ENCODE results near the gene C11orf16.
"Not testable (repeated sequence)": the region's sequence is repeated elsewhere in the genome, so short reads cannot be mapped to it uniquely, and the experiment has no call there.

Gene C11orf16, protein sequence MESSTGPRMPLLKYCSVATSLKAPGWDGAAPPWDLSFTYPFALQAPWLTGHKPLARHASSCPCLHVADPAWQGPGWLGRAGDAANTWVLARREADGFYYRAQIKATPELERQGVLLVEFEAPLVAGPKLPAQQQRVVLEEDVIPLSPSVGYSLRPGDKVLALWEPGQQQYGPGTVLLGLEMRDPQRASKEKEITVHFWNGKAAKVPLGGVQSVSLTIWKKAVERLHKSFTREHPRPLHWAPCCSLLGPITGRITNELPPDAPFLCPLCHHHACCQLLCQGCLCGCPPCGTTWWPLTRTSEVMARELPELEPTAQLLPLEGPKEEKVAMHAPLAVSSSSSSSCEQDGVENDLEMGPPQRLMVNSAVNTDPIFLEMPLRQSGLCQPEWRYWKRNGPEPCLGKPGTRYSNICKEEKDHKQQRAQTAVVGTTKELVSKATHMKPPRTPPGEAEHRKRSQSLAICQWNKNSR

GRCh38 chr11:8932564-8933180 is at the start of gene C11orf16:
Gene C11orf16, minus strand, starts transcription at chr11:8932947. Its CDS starts 639 bp downstream, at chr11:8932308.
- Histone ChIP-seq H3K27me3 (ENCODE audit: low read length) (no peaks in the 10 kb centered on the region), H4K20me1 (ENCODE audit: low read depth, low read length) (no peaks in the 10 kb centered on the region), H3F3A (ENCODE audit: insufficient read depth) (no peaks in the 10 kb centered on the region), H3K27ac (ENCODE audit: low read depth, low read length) (no peak within 1 kb of the TSS), H3K9me2 (replicated peaks; ENCODE audit: insufficient read depth, low read length) (no peaks in the 10 kb centered on the region), H2AFZ (ENCODE audit: low read depth, low read length, severe bottlenecking) (no peak within 1 kb of the TSS), H3K9me3 (ENCODE audit: insufficient read depth, low read length) (no peaks in the 10 kb centered on the region), H3K9ac (ENCODE audit: low read length) (no peak within 1 kb of the TSS), H3K4me2 (ENCODE audit: low read depth, low read length, poor library complexity, severe bottlenecking) (no peak within 1 kb of the TSS), H3K4me3 (ENCODE audit: insufficient read depth, low read length, poor library complexity, severe bottlenecking) (no peak within 1 kb of the TSS), H3K36me3 (ENCODE audit: low read length) (no peaks in the 10 kb centered on the region), H3K79me2 (ENCODE audit: insufficient read depth, low read length) (no peaks in the 10 kb centered on the region)
- no peak for TF ChIP-seq EZH2phosphoT487 (conservative IDR thresholded peaks at IDR 0.05; ENCODE audit: low read length)
- TF ChIP-seq, protein P1, sequence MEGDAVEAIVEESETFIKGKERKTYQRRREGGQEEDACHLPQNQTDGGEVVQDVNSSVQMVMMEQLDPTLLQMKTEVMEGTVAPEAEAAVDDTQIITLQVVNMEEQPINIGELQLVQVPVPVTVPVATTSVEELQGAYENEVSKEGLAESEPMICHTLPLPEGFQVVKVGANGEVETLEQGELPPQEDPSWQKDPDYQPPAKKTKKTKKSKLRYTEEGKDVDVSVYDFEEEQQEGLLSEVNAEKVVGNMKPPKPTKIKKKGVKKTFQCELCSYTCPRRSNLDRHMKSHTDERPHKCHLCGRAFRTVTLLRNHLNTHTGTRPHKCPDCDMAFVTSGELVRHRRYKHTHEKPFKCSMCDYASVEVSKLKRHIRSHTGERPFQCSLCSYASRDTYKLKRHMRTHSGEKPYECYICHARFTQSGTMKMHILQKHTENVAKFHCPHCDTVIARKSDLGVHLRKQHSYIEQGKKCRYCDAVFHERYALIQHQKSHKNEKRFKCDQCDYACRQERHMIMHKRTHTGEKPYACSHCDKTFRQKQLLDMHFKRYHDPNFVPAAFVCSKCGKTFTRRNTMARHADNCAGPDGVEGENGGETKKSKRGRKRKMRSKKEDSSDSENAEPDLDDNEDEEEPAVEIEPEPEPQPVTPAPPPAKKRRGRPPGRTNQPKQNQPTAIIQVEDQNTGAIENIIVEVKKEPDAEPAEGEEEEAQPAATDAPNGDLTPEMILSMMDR (IDR thresholded peaks at IDR 0.05; ENCODE audit: insufficient read depth, low read length, poor library complexity, severe bottlenecking): no peak

GRCh38 chr11:8980485-8980884 is 47.7 kb upstream of the C11orf16 start:
- TF ChIP-seq, protein P1 (IDR thresholded peaks at IDR 0.05; ENCODE audit: insufficient read depth, low read length, poor library complexity, severe bottlenecking): no peak
- no peak for TF ChIP-seq EZH2phosphoT487 (conservative IDR thresholded peaks at IDR 0.05; ENCODE audit: low read length)
- Histone ChIP-seq H3K9me2 (replicated peaks; ENCODE audit: insufficient read depth, low read length) (no peaks in the 10 kb centered on the region), H4K20me1 (ENCODE audit: low read depth, low read length) (no peaks in the 10 kb centered on the region), H3K4me2 (ENCODE audit: low read depth, low read length, poor library complexity, severe bottlenecking) (no peak overlapping the region), H3K27me3 (ENCODE audit: low read length) (no peaks in the 10 kb centered on the region), H3K9me3 (ENCODE audit: insufficient read depth, low read length) (no peaks in the 10 kb centered on the region), H3F3A (ENCODE audit: insufficient read depth) (no peaks in the 10 kb centered on the region), H2AFZ (ENCODE audit: low read depth, low read length, severe bottlenecking) (no peak overlapping the region), H3K36me3 (ENCODE audit: low read length) (no peaks in the 10 kb centered on the region), H3K79me2 (ENCODE audit: insufficient read depth, low read length) (no peaks in the 10 kb centered on the region), H3K9ac (ENCODE audit: low read length) (no peak overlapping the region), H3K27ac (ENCODE audit: low read depth, low read length) (no peak overlapping the region), H3K4me3 (ENCODE audit: insufficient read depth, low read length, poor library complexity, severe bottlenecking) (no peak overlapping the region)

DNA sequence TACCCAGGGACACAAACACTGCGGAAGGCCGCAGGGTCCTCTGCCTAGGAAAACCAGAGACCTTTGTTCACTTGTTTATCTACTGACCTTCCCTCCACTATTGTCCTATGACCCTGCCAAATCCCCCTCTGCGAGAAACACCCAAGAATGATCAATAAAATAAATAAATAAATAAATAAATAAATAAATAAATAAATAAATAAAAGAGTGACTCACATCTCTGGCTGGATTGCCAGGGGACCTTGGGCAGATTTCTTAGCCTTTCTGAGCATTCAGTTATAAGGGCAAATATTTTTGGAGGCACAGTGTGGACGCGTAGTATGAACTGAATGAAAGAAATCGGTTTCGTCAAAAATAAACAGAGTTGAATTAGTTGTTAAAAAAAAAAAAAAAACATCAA is 46.6 kb upstream of the C11orf16 start:
- not testable (repeated sequence) for H3K36me3 ChIP-seq (ENCODE audit: low read length); H3K27me3 ChIP-seq (ENCODE audit: low read length); H3K4me3 ChIP-seq (ENCODE audit: insufficient read depth, low read length, poor library complexity, severe bottlenecking); H3K9ac ChIP-seq (ENCODE audit: low read length); H2AFZ ChIP-seq (ENCODE audit: low read depth, low read length, severe bottlenecking); H3K9me2 ChIP-seq (replicated peaks; ENCODE audit: insufficient read depth, low read length); H3K4me2 ChIP-seq (ENCODE audit: low read depth, low read length, poor library complexity, severe bottlenecking); H3F3A ChIP-seq (ENCODE audit: insufficient read depth); H3K9me3 ChIP-seq (ENCODE audit: insufficient read depth, low read length); H4K20me1 ChIP-seq (ENCODE audit: low read depth, low read length); H3K27ac ChIP-seq (ENCODE audit: low read depth, low read length); H3K79me2 ChIP-seq (ENCODE audit: insufficient read depth, low read length)

GRCh38 chr11:8973121-8973520 is 40.4 kb upstream of the C11orf16 start:
- Histone ChIP-seq H3K4me2 (ENCODE audit: low read depth, low read length, poor library complexity, severe bottlenecking) (no peak overlapping the region), H3K79me2 (ENCODE audit: insufficient read depth, low read length) (no peaks in the 10 kb centered on the region), H3K9ac (ENCODE audit: low read length) (no peak overlapping the region), H3K4me3 (ENCODE audit: insufficient read depth, low read length, poor library complexity, severe bottlenecking) (no peak overlapping the region), H3K27ac (ENCODE audit: low read depth, low read length) (no peak overlapping the region), H3K9me3 (ENCODE audit: insufficient read depth, low read length) (no peaks in the 10 kb centered on the region), H2AFZ (ENCODE audit: low read depth, low read length, severe bottlenecking) (no peak overlapping the region), H3K36me3 (ENCODE audit: low read length) (no peaks in the 10 kb centered on the region), H3F3A (ENCODE audit: insufficient read depth) (no peaks in the 10 kb centered on the region), H4K20me1 (ENCODE audit: low read depth, low read length) (no peaks in the 10 kb centered on the region), H3K27me3 (ENCODE audit: low read length) (no peaks in the 10 kb centered on the region), H3K9me2 (replicated peaks; ENCODE audit: insufficient read depth, low read length) (no peaks in the 10 kb centered on the region)
- TF ChIP-seq EZH2phosphoT487 (conservative IDR thresholded peaks at IDR 0.05; ENCODE audit: low read length): no peak
- TF ChIP-seq, protein P1 (IDR thresholded peaks at IDR 0.05; ENCODE audit: insufficient read depth, low read length, poor library complexity, severe bottlenecking): no peak
